ENCODE data around the gene ZNF578. TPM values are rescaled to one million over a fixed set of nuclear protein-coding genes. Genes with fewer than 3 reads are reported as not detected.
"Not testable (repeated sequence)": the region's sequence is repeated elsewhere in the genome, so short reads cannot be mapped to it uniquely, and the experiment has no call there.

The ZNF578 gene
- total RNA-seq, 1 donor from 2014 or later = 4.1 TPM

GRCh38 chr19:52516191-52516590 lies 62.8 kb downstream of the ZNF578 start:
- Mint-ChIP-seq H3K27me3 (ENCODE audit: unreplicated experiment) (peaks cover 7% of the 10 kb centered on the region), H3K4me1 (ENCODE audit: low read depth, unreplicated experiment) (peaks cover 4% of the 10 kb centered on the region), H3K9me3 (ENCODE audit: unreplicated experiment) (no peaks in the 10 kb centered on the region), H3K4me3 (ENCODE audit: unreplicated experiment) (no peak overlapping the region), H3K27ac (ENCODE audit: unreplicated experiment) (no peak overlapping the region), H3K36me3 (ENCODE audit: unreplicated experiment) (peaks cover 18% of the 10 kb centered on the region)
- DNase-seq = no peak
- no peak for TF ChIP-seq CTCF (IDR thresholded peaks at IDR 0.05; ENCODE audit: partially characterized antibody, unreplicated experiment)

- Mint-ChIP-seq H3K27ac (ENCODE audit: unreplicated experiment) (no peak overlapping the region), H3K9me3 (ENCODE audit: unreplicated experiment) (no peaks in the 10 kb centered on the region), H3K27me3 (ENCODE audit: unreplicated experiment) (peaks cover 7% of the 10 kb centered on the region), H3K36me3 (ENCODE audit: unreplicated experiment) (peaks cover 11% of the 10 kb centered on the region), H3K4me3 (ENCODE audit: unreplicated experiment) (no peak overlapping the region), H3K4me1 (ENCODE audit: low read depth, unreplicated experiment) (peaks cover 4% of the 10 kb centered on the region)
- no peak for DNase-seq
- TF ChIP-seq CTCF (IDR thresholded peaks at IDR 0.05; ENCODE audit: partially characterized antibody, unreplicated experiment) = no peak
These were observed 65.3 kb downstream of the ZNF578 start for GRCh38 chr19:52518646-52519045.

GRCh38 chr19:52519175-52519574 lies 65.8 kb downstream of the ZNF578 start:
- H3K4me1 Mint-ChIP-seq (ENCODE audit: low read depth, unreplicated experiment); DNase-seq; H3K4me3 Mint-ChIP-seq (ENCODE audit: unreplicated experiment); H3K9me3 Mint-ChIP-seq (ENCODE audit: unreplicated experiment); H3K27ac Mint-ChIP-seq (ENCODE audit: unreplicated experiment); H3K27me3 Mint-ChIP-seq (ENCODE audit: unreplicated experiment); H3K36me3 Mint-ChIP-seq (ENCODE audit: unreplicated experiment): not testable (repeated sequence)

- TF ChIP-seq CTCF (IDR thresholded peaks at IDR 0.05; ENCODE audit: partially characterized antibody, unreplicated experiment) = no peak
- DNase-seq = no peak
- H3K4me3 Mint-ChIP-seq (ENCODE audit: unreplicated experiment) = no peak overlapping the region
- peaks cover 6% of the 10 kb centered on the region for H3K36me3 Mint-ChIP-seq (ENCODE audit: unreplicated experiment)
- H3K27ac Mint-ChIP-seq (ENCODE audit: unreplicated experiment) = no peak overlapping the region
- H3K4me1 Mint-ChIP-seq (ENCODE audit: low read depth, unreplicated experiment) = peaks cover 4% of the 10 kb centered on the region
- peaks cover 5% of the 10 kb centered on the region for H3K27me3 Mint-ChIP-seq (ENCODE audit: unreplicated experiment)
- H3K9me3 Mint-ChIP-seq (ENCODE audit: unreplicated experiment) = no peaks in the 10 kb centered on the region
These were observed 66.7 kb downstream of the ZNF578 start for GRCh38 chr19:52520013-52520412.

GRCh38 chr19:52522551-52522950 lies 69.2 kb downstream of the ZNF578 start:
- Mint-ChIP-seq H3K4me3 (ENCODE audit: unreplicated experiment) (no peak overlapping the region), H3K36me3 (ENCODE audit: unreplicated experiment) (peaks cover 6% of the 10 kb centered on the region), H3K4me1 (ENCODE audit: low read depth, unreplicated experiment) (peaks cover 4% of the 10 kb centered on the region), H3K9me3 (ENCODE audit: unreplicated experiment) (peaks cover 1% of the 10 kb centered on the region), H3K27me3 (ENCODE audit: unreplicated experiment) (peaks cover 7% of the 10 kb centered on the region), H3K27ac (ENCODE audit: unreplicated experiment) (no peak overlapping the region)
- no peak for DNase-seq
- no peak for TF ChIP-seq CTCF (IDR thresholded peaks at IDR 0.05; ENCODE audit: partially characterized antibody, unreplicated experiment)

- DNase-seq = no peak
- Mint-ChIP-seq H3K9me3 (ENCODE audit: unreplicated experiment) (peaks cover 6% of the 10 kb centered on the region), H3K27me3 (ENCODE audit: unreplicated experiment) (peaks cover 4% of the 10 kb centered on the region), H3K4me1 (ENCODE audit: low read depth, unreplicated experiment) (peaks cover 4% of the 10 kb centered on the region), H3K27ac (ENCODE audit: unreplicated experiment) (no peak overlapping the region), H3K4me3 (ENCODE audit: unreplicated experiment) (no peak overlapping the region), H3K36me3 (ENCODE audit: unreplicated experiment) (peaks cover 11% of the 10 kb centered on the region)
- no peak for TF ChIP-seq CTCF (IDR thresholded peaks at IDR 0.05; ENCODE audit: partially characterized antibody, unreplicated experiment)
These were observed 70.7 kb downstream of the ZNF578 start for GRCh38 chr19:52524086-52524485.
